Large intestine (tissue), 3 donors: ENCODE results near the gene PRR5. TPM values are rescaled to one million over a fixed set of nuclear protein-coding genes. Genes with fewer than 3 reads are reported as not detected.
"Not testable (repeated sequence)": the region's sequence is repeated elsewhere in the genome, so short reads cannot be mapped to it uniquely, and the experiment has no call there.

Experiments used
- DNase-seq, 2 donors: peaks; one replicate each; pipeline versions ENCODE4 v3.0.0 to v3.0.0-alpha.2; 2013
- H3K27ac ChIP-seq: one replicate; pipeline ENCODE4 v1.5.1; 2013; ENCODE audit warnings: low read length
- H3K27me3 ChIP-seq: 2 replicates; pipeline ENCODE4 v1.6.1; 2013; ENCODE audit warnings: low read length; ENCODE audit not compliant: control insufficient read depth, insufficient read depth
- H3K36me3 ChIP-seq: 2 replicates; pipeline ENCODE4 v1.6.1; 2013; ENCODE audit warnings: low read length; ENCODE audit not compliant: control insufficient read depth, insufficient read depth
- H3K4me1 ChIP-seq: one replicate; pipeline ENCODE4 v1.6.1; 2013; ENCODE audit warnings: low read length; ENCODE audit not compliant: control insufficient read depth, insufficient read depth
- H3K4me3 ChIP-seq: one replicate; pipeline ENCODE4 v1.5.1; 2013; ENCODE audit warnings: low read length
- H3K9me3 ChIP-seq: one replicate; pipeline ENCODE4 v1.6.1; 2013; ENCODE audit warnings: mild to moderate bottlenecking, low read depth, low read length, moderate library complexity; ENCODE audit not compliant: control insufficient read depth
- WGBS: methylation state at CpG from one replicate; pipeline ENCODE4 v1.1.5; 2013; ENCODE audit warnings: low lambda C conversion rate; ENCODE audit not compliant: insufficient coverage; 5-methylcytosine and 5-hydroxymethylcytosine counted together
- polyA plus RNA-seq: library from polyadenylated mRNA; unstranded; fragments of 120-200 nt; gene quantifications from one replicate; pipeline ENCODE4 v1.2.1, GENCODE V29; 2013

Gene PRR5
- polyA plus RNA-seq, 1 donor, result 44.5 TPM

- Histone ChIP-seq H3K4me1 (peaks cover 59% of the 10 kb centered on the region), H3K9me3 (peaks cover 3% of the 10 kb centered on the region), H3K27me3 (no peaks in the 10 kb centered on the region), H3K27ac (peak overlapping the region; percentile 44), H3K4me3 (no peak overlapping the region), H3K36me3 (no peaks in the 10 kb centered on the region)
- WGBS, result 60% methylated on average over 2 of the region's 11 CpGs
- no peak for DNase-seq
Measured at GRCh38 chr22:44743247-44743646, 41.2 kb downstream of the PRR5 start.

- WGBS, result no CpG with 5 or more reads among the region's 7 CpGs
- Histone ChIP-seq H3K36me3 (no peaks in the 10 kb centered on the region), H3K4me1 (peaks cover 60% of the 10 kb centered on the region), H3K9me3 (peaks cover 3% of the 10 kb centered on the region), H3K4me3 (no peak overlapping the region), H3K27me3 (no peaks in the 10 kb centered on the region), H3K27ac (peak overlapping the region; percentile 44)
- peak; percentile 47 to 71 for DNase-seq
Measured at GRCh38 chr22:44743804-44744211, 41.8 kb downstream of the PRR5 start.

- Histone ChIP-seq H3K36me3 (no peaks in the 10 kb centered on the region), H3K27me3 (no peaks in the 10 kb centered on the region), H3K27ac (peak overlapping the region; percentile 88), H3K4me3 (no peak overlapping the region), H3K9me3 (peaks cover 3% of the 10 kb centered on the region), H3K4me1 (peaks cover 59% of the 10 kb centered on the region)
- WGBS, result 0% methylated on average over 2 of the region's 13 CpGs
- DNase-seq, result no peak
Measured at GRCh38 chr22:44745853-44746789, 44.1 kb downstream of the PRR5 start.

GRCh38 chr22:44747784-44748127, 45.8 kb downstream of the PRR5 start:
- not testable (repeated sequence) for H3K4me3 ChIP-seq, H3K9me3 ChIP-seq, H3K36me3 ChIP-seq, H3K27me3 ChIP-seq, DNase-seq
- Histone ChIP-seq H3K27ac (peak overlapping the region; percentile 88), H3K4me1 (peaks cover 50% of the 10 kb centered on the region)
- no CpG with 5 or more reads among the region's 4 CpGs for WGBS

- Histone ChIP-seq H3K9me3 (no peaks in the 10 kb centered on the region), H3K4me3 (no peak overlapping the region), H3K27me3 (peaks cover 7% of the 10 kb centered on the region), H3K27ac (peak overlapping the region; percentile 29), H3K36me3 (no peaks in the 10 kb centered on the region), H3K4me1 (peaks cover 44% of the 10 kb centered on the region)
- WGBS, result no CpG with 5 or more reads among the region's 7 CpGs
- DNase-seq, result no peak
Measured at GRCh38 chr22:44748524-44748923, 46.5 kb downstream of the PRR5 start.

GRCh38 chr22:44750481-44750880, 48.5 kb downstream of the PRR5 start:
- Histone ChIP-seq H3K4me1 (peaks cover 49% of the 10 kb centered on the region), H3K27me3 (peaks cover 7% of the 10 kb centered on the region), H3K4me3 (no peak overlapping the region), H3K9me3 (no peaks in the 10 kb centered on the region), H3K27ac (no peak overlapping the region), H3K36me3 (no peaks in the 10 kb centered on the region)
- no CpG with 5 or more reads among the region's 1 CpG for WGBS
- DNase-seq, result no peak

GRCh38 chr22:44752285-44753188, 50.5 kb downstream of the PRR5 start, which contains the start of gene ARHGAP8:
TSS of gene ARHGAP8 (plus strand) at chr22:44752575. CDS start at chr22:44786528, 33,953 bp downstream.
- peaks cover 7% of the 10 kb centered on the region for H3K27me3 ChIP-seq
- H3K9me3 ChIP-seq, result no peaks in the 10 kb centered on the region
- WGBS, result no CpG with 5 or more reads among the region's 78 CpGs
- DNase-seq, result peak; percentile 74 to 83
- H3K27ac ChIP-seq, result peak within 1 kb of the TSS; percentile 57
- peaks cover 35% of the 10 kb centered on the region for H3K4me1 ChIP-seq
- peak within 1 kb of the TSS; percentile 56 for H3K4me3 ChIP-seq
- no peaks in the 10 kb centered on the region for H3K36me3 ChIP-seq

GRCh38 chr22:44753189-44754042, 51.4 kb downstream of the PRR5 start:
- H3K27me3 ChIP-seq, result peaks cover 7% of the 10 kb centered on the region
- peak overlapping the region; percentile 54 for H3K4me3 ChIP-seq
- DNase-seq, result peak; percentile 66 to 77
- H3K4me1 ChIP-seq, result peaks cover 34% of the 10 kb centered on the region
- peak overlapping the region; percentile 57 for H3K27ac ChIP-seq
- no CpG with 5 or more reads among the region's 29 CpGs for WGBS
- no peaks in the 10 kb centered on the region for H3K9me3 ChIP-seq
- no peaks in the 10 kb centered on the region for H3K36me3 ChIP-seq

- H3K4me3 ChIP-seq, result no peak overlapping the region
- H3K9me3 ChIP-seq, result no peaks in the 10 kb centered on the region
- DNase-seq, result no peak
- no peaks in the 10 kb centered on the region for H3K36me3 ChIP-seq
- WGBS, result no CpG with 5 or more reads among the region's 7 CpGs
- H3K27me3 ChIP-seq, result peaks cover 7% of the 10 kb centered on the region
- H3K4me1 ChIP-seq, result peaks cover 45% of the 10 kb centered on the region
- H3K27ac ChIP-seq, result peak overlapping the region; percentile 72
Measured at GRCh38 chr22:44754998-44755397, 53.0 kb downstream of the PRR5 start.
